ENCODE results near the gene ZPBP.
"Not testable (repeated sequence)": the region's sequence is repeated elsewhere in the genome, so short reads cannot be mapped to it uniquely, and the experiment has no call there.

Gene ZPBP

GRCh38 chr7:50092579-50093491, at the start of gene ZPBP:
ZPBP (minus strand) TSS chr7:50093246; CDS start chr7:50093194, 52 bp downstream.
- peak; percentile 36 for FAIRE-seq

GRCh38 chr7:50142425-50143017, 49.5 kb upstream of the ZPBP start:
- peak; percentile 80 for FAIRE-seq

- FAIRE-seq: no peak
Measured at GRCh38 chr7:50141854-50142253, 48.8 kb upstream of the ZPBP start.

- FAIRE-seq: no peak
Measured at GRCh38 chr7:50141131-50141530, 48.1 kb upstream of the ZPBP start.

- FAIRE-seq: no peak
Measured at GRCh38 chr7:50140688-50141087, 47.6 kb upstream of the ZPBP start.

- FAIRE-seq: no peak
Measured at GRCh38 chr7:50138101-50138500, 45.1 kb upstream of the ZPBP start.

GRCh38 chr7:50125766-50126165, 32.7 kb upstream of the ZPBP start:
- FAIRE-seq: no peak

GRCh38 chr7:50121286-50121685, 28.2 kb upstream of the ZPBP start:
- FAIRE-seq: no peak

GRCh38 chr7:50119815-50120637, 27.0 kb upstream of the ZPBP start:
- FAIRE-seq: no peak

- FAIRE-seq: no peak
Measured at GRCh38 chr7:50112250-50112649, 19.2 kb upstream of the ZPBP start.

- FAIRE-seq: no peak
Measured at GRCh38 chr7:50101873-50102272, 8.8 kb upstream of the ZPBP start.

GRCh38 chr7:50095634-50096033, 2.6 kb upstream of the ZPBP start:
- FAIRE-seq: no peak

GRCh38 chr7:50088463-50089129, 4.5 kb downstream of the ZPBP start:
- no peak for FAIRE-seq

GRCh38 chr7:50085344-50085743, 7.7 kb downstream of the ZPBP start:
- no peak for FAIRE-seq

GRCh38 chr7:50073093-50073492, 20.0 kb downstream of the ZPBP start:
- FAIRE-seq: no peak

- FAIRE-seq: no peak
Measured at GRCh38 chr7:50069613-50070012, 23.4 kb downstream of the ZPBP start.

- no peak for FAIRE-seq
Measured at GRCh38 chr7:50068850-50069551, 24.0 kb downstream of the ZPBP start.

GRCh38 chr7:50068026-50068425, 25.0 kb downstream of the ZPBP start:
- FAIRE-seq: no peak

- FAIRE-seq: no peak
Measured at GRCh38 chr7:50062951-50063350, 30.1 kb downstream of the ZPBP start.

- FAIRE-seq: no peak
Measured at GRCh38 chr7:50056131-50056530, 36.9 kb downstream of the ZPBP start.

GRCh38 chr7:50047716-50048115, 45.3 kb downstream of the ZPBP start:
- no peak for FAIRE-seq

GRCh38 chr7:50041165-50041564, 51.9 kb downstream of the ZPBP start:
- FAIRE-seq: not testable (repeated sequence)

All from colon (tissue), 2 donors.